GM23338 (cell line): ENCODE measurements around the gene SDF2L1. TPM values are rescaled to one million over a fixed set of nuclear protein-coding genes. Genes with fewer than 3 reads are reported as not detected.

Source experiments
- ATAC-seq: fragments of 200-7000 bp; cut with Tn5 transposase; 3 replicates; pipeline ENCODE4 v1.9.1; 2020
- DNase-seq: peaks from one replicate; pipeline ENCODE4 v3.0.0-alpha.2; 2015; ENCODE audit warnings: low spot score
- H2AFZ ChIP-seq: fragments of 200-600 bp; sonication (generic); 2 replicates; pipeline ENCODE4 v1.8.0; 2016; ENCODE audit warnings: antibody characterized with exemption, mild to moderate bottlenecking, moderate library complexity
- H3F3A ChIP-seq: fragments of 200-600 bp; sonication (generic); replicated peaks from 2 replicates; pipeline ENCODE4 v1.8.0; 2017; ENCODE audit warnings: antibody characterized with exemption, mixed run types, low read depth
- H3K27ac ChIP-seq: fragments of 200-600 bp; sonication (generic); 2 replicates; pipeline ENCODE4 v1.6.1; 2016; ENCODE audit warnings: low read depth
- H3K27me3 ChIP-seq: fragments of 200-600 bp; sonication (generic); 2 replicates; pipeline ENCODE4 v1.8.0; 2016; ENCODE audit warnings: mild to moderate bottlenecking, mixed run types, moderate library complexity; ENCODE audit not compliant: insufficient read depth
- H3K36me3 ChIP-seq: fragments of 200-600 bp; sonication (generic); 2 replicates; pipeline ENCODE4 v1.8.0; 2016; ENCODE audit warnings: mild to moderate bottlenecking; ENCODE audit not compliant: insufficient read depth
- H3K4me1 ChIP-seq: fragments of 200-600 bp; sonication (generic); 2 replicates; pipeline ENCODE4 v1.8.0; 2016; ENCODE audit warnings: mild to moderate bottlenecking, moderate library complexity; ENCODE audit not compliant: insufficient read depth
- H3K4me2 ChIP-seq: fragments of 200-600 bp; sonication (generic); 2 replicates; pipeline ENCODE4 v1.7.1; 2017; ENCODE audit warnings: mixed run types
- H3K4me3 ChIP-seq: fragments of 200-600 bp; sonication (generic); 2 replicates; pipeline ENCODE4 v1.6.1; 2016; ENCODE audit warnings: mixed run types
- H3K79me2 ChIP-seq: fragments of 200-600 bp; sonication (generic); replicated peaks from 2 replicates; pipeline ENCODE4 v1.8.0; 2017; ENCODE audit warnings: mild to moderate bottlenecking; ENCODE audit not compliant: insufficient read depth
- H3K9me2 ChIP-seq: fragments of 200-600 bp; sonication (generic); 2 replicates; pipeline ENCODE4 v1.8.0; 2017; ENCODE audit not compliant: insufficient read depth
- H4K20me1 ChIP-seq: fragments of 200-600 bp; sonication (generic); replicated peaks from 2 replicates; pipeline ENCODE4 v1.8.0; 2017; ENCODE audit warnings: mild to moderate bottlenecking; ENCODE audit not compliant: insufficient read depth
- H3K27ac Mint-ChIP-seq: 2 replicates; pipeline ENCODE4 v1.8.0; 2020; ENCODE audit warnings: inconsistent platforms, mild to moderate bottlenecking, moderate library complexity, mixed read lengths
- H3K27me3 Mint-ChIP-seq: 3 replicates; pipeline ENCODE4 v1.8.0; 2022; ENCODE audit warnings: low read depth, mild to moderate bottlenecking, moderate library complexity, mixed read lengths, inconsistent platforms; ENCODE audit not compliant: insufficient read depth, poor library complexity
- H3K36me3 Mint-ChIP-seq: 3 replicates; pipeline ENCODE4 v1.8.0; 2021; ENCODE audit warnings: low read depth, mild to moderate bottlenecking, inconsistent platforms, moderate library complexity, mixed read lengths
- H3K4me1 Mint-ChIP-seq: 3 replicates; pipeline ENCODE4 v1.8.0; 2020; ENCODE audit warnings: mild to moderate bottlenecking, inconsistent platforms, mixed read lengths
- H3K4me3 Mint-ChIP-seq: 3 replicates; pipeline ENCODE4 v1.8.0; 2021; ENCODE audit warnings: moderate library complexity, mild to moderate bottlenecking, inconsistent platforms, mixed read lengths
- H3K9me3 Mint-ChIP-seq: 3 replicates; pipeline ENCODE4 v1.8.0; 2020; ENCODE audit warnings: moderate library complexity, mild to moderate bottlenecking, inconsistent platforms, mixed read lengths
- CTCF ChIP-seq, 2 experiments: fragments of 200-600 bp in 1 of 2; sonication (generic) in 1 of 2; conservative IDR thresholded peaks; 2 replicates each; pipeline versions ENCODE4 v1.5.1 to v1.6.1; 2016 to 2017; ENCODE audit warnings: antibody characterized with exemption in 2 of 2, low read depth in 2 of 2, mild to moderate bottlenecking in 2 of 2, moderate library complexity in 1 of 2
- ETS1 ChIP-seq: IDR thresholded peaks from 2 replicates; pipeline ENCODE4 v1.6.1; 2016; ENCODE audit warnings: antibody characterized with exemption
- EZH2phosphoT487 ChIP-seq: fragments of 200-600 bp; sonication (generic); IDR thresholded peaks from one replicate; pipeline ENCODE4 v1.8.1; 2018; ENCODE audit warnings: antibody characterized with exemption; ENCODE audit not compliant: unreplicated experiment
- NANOG ChIP-seq: IDR thresholded peaks from 2 replicates; pipeline ENCODE4 v1.6.1; 2016; ENCODE audit warnings: antibody characterized with exemption, borderline replicate concordance
- REST ChIP-seq: IDR thresholded peaks from one replicate; pipeline ENCODE4 v1.6.1; 2018; ENCODE audit warnings: antibody characterized with exemption; ENCODE audit not compliant: unreplicated experiment
- ZNF331 ChIP-seq: fragments of 250-450 bp; sonication (Bioruptor Pico); IDR thresholded peaks from 2 replicates; pipeline ENCODE4 v1.5.0; 2020; ENCODE audit warnings: low read depth, mild to moderate bottlenecking, moderate library complexity
- ZNF462 ChIP-seq: fragments of 250-450 bp; sonication (Bioruptor Pico); IDR thresholded peaks from 2 replicates; pipeline ENCODE4 v1.5.0; 2020; ENCODE audit warnings: mild to moderate bottlenecking, moderate library complexity
- polyA plus RNA-seq: library from polyadenylated mRNA; unstranded; fragments of >200 nt; fragmentation: Nextera tagmentation; extraction: Ambion mirVana; gene quantifications from 2 replicates; pipeline ENCODE4 v1.2.1, GENCODE V29; 2016
- total RNA-seq: library from RNA; depleted of rRNA; stranded (reverse); fragments of >200 nt; shearing (Covaris generic); gene quantifications from 2 replicates; pipeline ENCODE4 v1.2.3, GENCODE V29; 2014

SDF2L1 gene
- total and polyA plus RNA-seq, 2 experiments from 2014 or later, result 62.3 to 72.7 TPM

- Histone ChIP-seq H3K27ac (no peak overlapping the region), H3K4me2 (no peak overlapping the region), H3K79me2 (peaks cover 7% of the 10 kb centered on the region), H3K9me2 (no peaks in the 10 kb centered on the region), H3K4me1 (no peaks in the 10 kb centered on the region), H2AFZ (no peak overlapping the region), H4K20me1 (peaks cover 3% of the 10 kb centered on the region; the same call in 1 of the 2 replicates), H3K27me3 (no peaks in the 10 kb centered on the region), H3F3A (no peaks in the 10 kb centered on the region; the same call in 1 of the 2 replicates), H3K4me3 (no peak overlapping the region), H3K36me3 (peaks cover 4% of the 10 kb centered on the region; the same call in 1 of the 2 replicates)
- Mint-ChIP-seq H3K27ac (no peak overlapping the region), H3K4me3 (no peak overlapping the region), H3K9me3 (peaks cover 10% of the 10 kb centered on the region; the same call in 2 of the 3 replicates), H3K4me1 (peaks cover 5% of the 10 kb centered on the region), H3K36me3 (peaks cover 5% of the 10 kb centered on the region), H3K27me3 (peaks cover 22% of the 10 kb centered on the region)
- ATAC-seq, result no peak
- TF ChIP-seq REST (no peak), ZNF462 (CRISPR knock-in tag) (no peak), ZNF331 (no peak), ETS1 (no peak), EZH2phosphoT487 (no peak), NANOG (no peak), CTCF (conservative IDR thresholded peaks at IDR 0.05; ENCODE audit: low read depth in 2 of 2) (no peak)
- DNase-seq, result no peak
These were observed 9.2 kb upstream of the SDF2L1 start for GRCh38 chr22:21632931-21633330.
